Astrocyte (in vitro differentiated cells and primary cell): ENCODE data around the gene SPTB.

Source experiments
- EZH2 ChIP-seq: IDR thresholded peaks from 2 replicates; pipeline ENCODE4 v1.6.1; 2012; ENCODE audit warnings: mild to moderate bottlenecking, low read length, inconsistent platforms; ENCODE audit not compliant: insufficient read depth
- TF ChIP-seq, protein P1 (sequence below): IDR thresholded peaks from 2 replicates; pipeline ENCODE4 v1.5.1; 2011; ENCODE audit warnings: low read depth, mild to moderate bottlenecking, inconsistent platforms, low read length, moderate library complexity; ENCODE audit not compliant: insufficient read depth

- TF ChIP-seq, protein P1, sequence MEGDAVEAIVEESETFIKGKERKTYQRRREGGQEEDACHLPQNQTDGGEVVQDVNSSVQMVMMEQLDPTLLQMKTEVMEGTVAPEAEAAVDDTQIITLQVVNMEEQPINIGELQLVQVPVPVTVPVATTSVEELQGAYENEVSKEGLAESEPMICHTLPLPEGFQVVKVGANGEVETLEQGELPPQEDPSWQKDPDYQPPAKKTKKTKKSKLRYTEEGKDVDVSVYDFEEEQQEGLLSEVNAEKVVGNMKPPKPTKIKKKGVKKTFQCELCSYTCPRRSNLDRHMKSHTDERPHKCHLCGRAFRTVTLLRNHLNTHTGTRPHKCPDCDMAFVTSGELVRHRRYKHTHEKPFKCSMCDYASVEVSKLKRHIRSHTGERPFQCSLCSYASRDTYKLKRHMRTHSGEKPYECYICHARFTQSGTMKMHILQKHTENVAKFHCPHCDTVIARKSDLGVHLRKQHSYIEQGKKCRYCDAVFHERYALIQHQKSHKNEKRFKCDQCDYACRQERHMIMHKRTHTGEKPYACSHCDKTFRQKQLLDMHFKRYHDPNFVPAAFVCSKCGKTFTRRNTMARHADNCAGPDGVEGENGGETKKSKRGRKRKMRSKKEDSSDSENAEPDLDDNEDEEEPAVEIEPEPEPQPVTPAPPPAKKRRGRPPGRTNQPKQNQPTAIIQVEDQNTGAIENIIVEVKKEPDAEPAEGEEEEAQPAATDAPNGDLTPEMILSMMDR, result no peak
- TF ChIP-seq EZH2, result no peak
Measured at GRCh38 chr14:64795921-64796320, 83.8 kb downstream of the SPTB start.
